K562 (cell line): Measurements from ENCODE around the gene TYROBP. TPM values are rescaled to one million over a fixed set of nuclear protein-coding genes. Genes with fewer than 3 reads are reported as not detected.

ENCODE experiments used
- BHLHE40 ChIP-seq: IDR thresholded peaks from 2 replicates; pipeline ENCODE4 v1.6.1; 2011; ENCODE audit warnings: low read length, improper control_type of control experiment
- CC2D1A ChIP-seq: fragments of 450-650 bp; IDR thresholded peaks from 2 replicates; pipeline ENCODE4 v1.6.1; 2017; ENCODE audit warnings: mild to moderate bottlenecking
- COPS2 ChIP-seq: fragments of 450-650 bp; conservative IDR thresholded peaks from 2 replicates; pipeline ENCODE4 v1.6.1; 2016; ENCODE audit warnings: mild to moderate bottlenecking, moderate library complexity
- GABPA ChIP-seq: fragments of 200-800 bp; sonication (Bioruptor generic); conservative IDR thresholded peaks from 2 replicates; pipeline ENCODE4 v1.6.1; 2016; ENCODE audit warnings: low read depth, missing genetic modification characterization, missing compliant biosample characterization
- HDGF ChIP-seq: fragments of 450-650 bp; IDR thresholded peaks from 2 replicates; pipeline ENCODE4 v1.6.1; 2016
- KAT8 ChIP-seq: fragments of 450-650 bp; IDR thresholded peaks from 2 replicates; pipeline ENCODE4 v1.6.1; 2016; ENCODE audit warnings: low read depth, mild to moderate bottlenecking
- MYC ChIP-seq, 2 experiments: fragments of 250-450 bp in 1 of 2; sonication (Bioruptor Pico) in 1 of 2; IDR thresholded peaks; 2 replicates each; pipeline versions ENCODE4 v1.5.1 to v1.6.1; 2012 to 2021; ENCODE audit warnings: low read depth in 2 of 2, borderline replicate concordance in 1 of 2, improper control_type of control experiment in 1 of 2, low read length in 1 of 2, mild to moderate bottlenecking in 1 of 2, moderate library complexity in 1 of 2
- NONO ChIP-seq, 2 experiments: fragments of 200-400 bp in 1 of 2; fragments of 450-650 bp in 1 of 2; formaldehyde crosslinking in 1 of 2; IDR thresholded peaks; 2 replicates each; pipeline ENCODE4 v1.6.1; 2017; ENCODE audit warnings: low read depth in 2 of 2, mild to moderate bottlenecking in 2 of 2, moderate library complexity in 2 of 2, low read length in 1 of 2
- POLR2A ChIP-seq: fragments of 450-650 bp; conservative IDR thresholded peaks from 2 replicates; pipeline ENCODE4 v1.6.1; 2016
- SIX5 ChIP-seq, 2 experiments: IDR thresholded peaks; 2 replicates each; pipeline ENCODE4 v1.6.1; 2011; ENCODE audit warnings: low read length in 2 of 2, borderline replicate concordance in 1 of 2, low read depth in 1 of 2, mild to moderate bottlenecking in 1 of 2, moderate library complexity in 1 of 2; ENCODE audit not compliant: insufficient read depth in 1 of 2
- SOX6 ChIP-seq: fragments of 450-650 bp; IDR thresholded peaks from 2 replicates; pipeline ENCODE4 v1.6.1; 2014; ENCODE audit warnings: mild to moderate bottlenecking
- SREBF1 ChIP-seq: fragments of 150-350 bp; IDR thresholded peaks from 2 replicates; pipeline ENCODE4 v1.6.1; 2014; ENCODE audit warnings: antibody characterized with exemption, low read depth, low read length, borderline replicate concordance
- U2AF2 ChIP-seq: fragments of 200-400 bp; formaldehyde crosslinking; optimal IDR thresholded peaks from 2 replicates; pipeline ENCODE3; 2017; ENCODE audit warnings: low read depth, mild to moderate bottlenecking, low read length
- ZNF134 ChIP-seq: fragments of 250-450 bp; sonication (Bioruptor Pico); conservative IDR thresholded peaks from 2 replicates; pipeline ENCODE4 v1.4.0; 2020
- ZNF76 ChIP-seq: fragments of 250-450 bp; sonication (Bioruptor Pico); IDR thresholded peaks from 2 replicates; pipeline ENCODE4 v1.4.0; 2020; ENCODE audit warnings: mild to moderate bottlenecking, moderate library complexity, borderline replicate concordance
- polyA plus RNA-seq, 8 experiments: library from polyadenylated mRNA; depleted of rRNA in 4 of 8; stranded (reverse) in 5 of 8; unstranded in 3 of 8; fragments of >200 nt; fragmentation: Nextera tagmentation in 2 of 8; fragmentation: Illumina TruSeq in 1 of 8; extraction: Ambion mirVana in 2 of 8; extraction: Trizol in 1 of 8; gene quantifications; 2 replicates each; pipeline versions ENCODE4 v1.2.1 to v1.2.3, GENCODE V29; 2011 to 2014; ENCODE audit warnings: inconsistent platforms in 1 of 8, missing spikeins in 1 of 8
- total RNA-seq, 7 experiments: library from RNA; depleted of rRNA in 6 of 7; stranded (reverse); fragments of >200 nt in 6 of 7; fragmentation: Illumina TruSeq in 2 of 7; extraction: Trizol in 2 of 7; gene quantifications; 2 replicates each; pipeline versions ENCODE4 v1.2.1 to v1.2.3, GENCODE V29; 2011 to 2021; ENCODE audit warnings: low replicate concordance in 1 of 7
- TF ChIP-seq, protein P1 (sequence below), 2 experiments: fragments of 450-650 bp; formaldehyde crosslinking in 1 of 2; IDR thresholded peaks; 2 replicates each; pipeline versions ENCODE4 v1.4.0 to v1.6.1; 2014 to 2020; ENCODE audit warnings: mild to moderate bottlenecking in 2 of 2, borderline replicate concordance in 1 of 2, low read depth in 1 of 2
- TF ChIP-seq, protein P2 (sequence below): fragments of 250-450 bp; sonication (Bioruptor Pico); IDR thresholded peaks from 2 replicates; pipeline ENCODE4 v1.5.0; 2020; ENCODE audit warnings: mild to moderate bottlenecking, borderline replicate concordance

Gene TYROBP
- total and polyA plus RNA-seq, 9 of the 15 experiments (the other 6 are each of a cell fraction or from before 2014, with no cell fraction given), result 0.72 to 8.2 (median 2.4) TPM

DNA sequence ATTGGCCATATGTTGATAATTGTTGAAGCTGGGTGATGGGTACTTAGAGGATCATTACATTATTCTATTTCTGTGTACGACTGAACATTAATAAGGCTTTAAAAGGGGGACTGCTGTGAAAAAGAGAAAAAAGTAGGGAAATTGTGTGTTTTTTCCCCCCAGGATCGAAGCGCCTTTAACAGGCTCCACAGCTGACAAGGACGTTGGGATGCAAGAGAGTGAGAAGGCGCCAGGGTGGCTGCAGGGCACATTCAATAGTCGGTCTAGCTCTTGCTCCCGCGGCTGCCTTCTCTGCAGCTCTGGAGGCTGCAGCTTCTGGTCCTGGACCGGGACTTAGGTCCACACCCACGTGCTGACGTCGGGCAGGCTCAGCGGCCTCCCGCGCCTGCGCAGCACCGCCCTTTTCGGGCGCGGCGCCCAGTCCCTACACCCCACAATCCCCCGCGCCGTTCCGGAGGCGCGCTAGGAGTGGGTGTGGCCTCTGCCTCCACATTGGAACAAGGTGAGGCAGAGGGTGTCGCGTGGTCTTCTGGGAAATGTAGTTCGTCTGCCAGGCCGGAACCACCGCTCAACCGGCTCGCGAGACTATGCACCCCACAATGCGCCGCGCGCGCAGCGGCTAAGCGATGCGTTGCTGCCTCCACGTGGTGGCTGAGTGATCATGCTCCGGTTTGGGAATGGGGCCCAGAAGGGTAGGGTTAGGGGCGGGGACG, 23.2 kb upstream of the TYROBP start (continued):
- TF ChIP-seq ZNF134 (CRISPR knock-in tag) (no peak), KAT8 (no peak), SIX5 (IDR thresholded peaks at IDR 0.05; ENCODE audit: borderline replicate concordance in 1 of 2, insufficient read depth in 1 of 2, low read depth in 1 of 2, low read length in 2 of 2) (peak; percentile 68 to 74; a peak in 3 of 4 replicates), POLR2A (peak; percentile 77), BHLHE40 (peak; percentile 43; the same call in 1 of the 2 replicates), COPS2 (no peak), SOX6 (peak; percentile 16; the same call in 1 of the 2 replicates), NONO (IDR thresholded peaks at IDR 0.05; ENCODE audit: low read depth in 2 of 2, low read length in 1 of 2) (peak in 1 of 2 experiments; percentile 63; a peak in 1 of 4 replicates), U2AF2 (no peak), ZNF76 (CRISPR knock-in tag) (0 out of 2 replicates have a peak, but pooled peaks have one; percentile 61), GABPA (tag) (peak; percentile 76), SREBF1 (no peak), MYC (IDR thresholded peaks at IDR 0.05; ENCODE audit: low read depth, low read length) (peak; percentile 83), MYC (CRISPR knock-in tag; IDR thresholded peaks at IDR 0.05; ENCODE audit: borderline replicate concordance, low read depth) (no peak), HDGF (0 out of 2 replicates have a peak, but pooled peaks have one; percentile 54), CC2D1A (peak; percentile 93)
- TF ChIP-seq, protein P1, sequence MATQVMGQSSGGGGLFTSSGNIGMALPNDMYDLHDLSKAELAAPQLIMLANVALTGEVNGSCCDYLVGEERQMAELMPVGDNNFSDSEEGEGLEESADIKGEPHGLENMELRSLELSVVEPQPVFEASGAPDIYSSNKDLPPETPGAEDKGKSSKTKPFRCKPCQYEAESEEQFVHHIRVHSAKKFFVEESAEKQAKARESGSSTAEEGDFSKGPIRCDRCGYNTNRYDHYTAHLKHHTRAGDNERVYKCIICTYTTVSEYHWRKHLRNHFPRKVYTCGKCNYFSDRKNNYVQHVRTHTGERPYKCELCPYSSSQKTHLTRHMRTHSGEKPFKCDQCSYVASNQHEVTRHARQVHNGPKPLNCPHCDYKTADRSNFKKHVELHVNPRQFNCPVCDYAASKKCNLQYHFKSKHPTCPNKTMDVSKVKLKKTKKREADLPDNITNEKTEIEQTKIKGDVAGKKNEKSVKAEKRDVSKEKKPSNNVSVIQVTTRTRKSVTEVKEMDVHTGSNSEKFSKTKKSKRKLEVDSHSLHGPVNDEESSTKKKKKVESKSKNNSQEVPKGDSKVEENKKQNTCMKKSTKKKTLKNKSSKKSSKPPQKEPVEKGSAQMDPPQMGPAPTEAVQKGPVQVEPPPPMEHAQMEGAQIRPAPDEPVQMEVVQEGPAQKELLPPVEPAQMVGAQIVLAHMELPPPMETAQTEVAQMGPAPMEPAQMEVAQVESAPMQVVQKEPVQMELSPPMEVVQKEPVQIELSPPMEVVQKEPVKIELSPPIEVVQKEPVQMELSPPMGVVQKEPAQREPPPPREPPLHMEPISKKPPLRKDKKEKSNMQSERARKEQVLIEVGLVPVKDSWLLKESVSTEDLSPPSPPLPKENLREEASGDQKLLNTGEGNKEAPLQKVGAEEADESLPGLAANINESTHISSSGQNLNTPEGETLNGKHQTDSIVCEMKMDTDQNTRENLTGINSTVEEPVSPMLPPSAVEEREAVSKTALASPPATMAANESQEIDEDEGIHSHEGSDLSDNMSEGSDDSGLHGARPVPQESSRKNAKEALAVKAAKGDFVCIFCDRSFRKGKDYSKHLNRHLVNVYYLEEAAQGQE (IDR thresholded peaks at IDR 0.05; ENCODE audit: borderline replicate concordance), result peak; percentile 96
- TF ChIP-seq, protein P1 (CRISPR knock-in tag; IDR thresholded peaks at IDR 0.05; ENCODE audit: low read depth), result no peak; the same call in 1 of the 2 replicates
- TF ChIP-seq, protein P2, sequence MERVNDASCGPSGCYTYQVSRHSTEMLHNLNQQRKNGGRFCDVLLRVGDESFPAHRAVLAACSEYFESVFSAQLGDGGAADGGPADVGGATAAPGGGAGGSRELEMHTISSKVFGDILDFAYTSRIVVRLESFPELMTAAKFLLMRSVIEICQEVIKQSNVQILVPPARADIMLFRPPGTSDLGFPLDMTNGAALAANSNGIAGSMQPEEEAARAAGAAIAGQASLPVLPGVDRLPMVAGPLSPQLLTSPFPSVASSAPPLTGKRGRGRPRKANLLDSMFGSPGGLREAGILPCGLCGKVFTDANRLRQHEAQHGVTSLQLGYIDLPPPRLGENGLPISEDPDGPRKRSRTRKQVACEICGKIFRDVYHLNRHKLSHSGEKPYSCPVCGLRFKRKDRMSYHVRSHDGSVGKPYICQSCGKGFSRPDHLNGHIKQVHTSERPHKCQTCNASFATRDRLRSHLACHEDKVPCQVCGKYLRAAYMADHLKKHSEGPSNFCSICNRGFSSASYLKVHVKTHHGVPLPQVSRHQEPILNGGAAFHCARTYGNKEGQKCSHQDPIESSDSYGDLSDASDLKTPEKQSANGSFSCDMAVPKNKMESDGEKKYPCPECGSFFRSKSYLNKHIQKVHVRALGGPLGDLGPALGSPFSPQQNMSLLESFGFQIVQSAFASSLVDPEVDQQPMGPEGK (CRISPR knock-in tag), result no peak
